Measurements from ENCODE around the gene NEU3. TPM values are rescaled to one million over a fixed set of nuclear protein-coding genes. Genes with fewer than 3 reads are reported as not detected.

NEU3 gene
- total and polyA plus RNA-seq, 2 of the 4 experiments (the other 2 are of a cell fraction): 5.5 to 10.6 TPM

DNA sequence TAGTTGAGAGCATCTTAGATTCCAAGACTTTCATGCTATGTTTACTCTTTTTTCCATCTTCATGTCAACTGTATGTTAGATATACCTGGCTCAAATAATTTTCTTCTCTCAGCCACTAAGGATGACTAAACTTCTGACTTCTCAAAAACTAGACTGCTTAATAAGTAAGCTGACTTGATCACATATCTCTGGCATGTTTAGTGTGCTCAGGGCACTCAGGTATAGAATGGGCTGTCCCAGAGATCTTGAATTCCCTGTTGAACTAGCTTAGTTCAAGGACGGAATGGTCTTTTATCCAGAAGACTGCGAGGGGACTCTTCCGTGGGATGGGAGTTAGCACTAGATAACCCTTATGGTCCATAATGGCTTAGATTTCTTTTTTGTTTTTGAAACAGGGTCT is 13.0 kb downstream of the NEU3 start:
- no TSS peak for BruUV-seq (replicated peaks)
- DNase-seq (no peak), ATAC-seq (ENCODE audit: low read depth) (no peak)
- H4K91ac ChIP-seq (ENCODE audit: insufficient read depth, low read depth, low read length): no peak overlapping the region
- H2AFZ ChIP-seq (replicated peaks; ENCODE audit: low read length, poor library complexity): no peak overlapping the region
- no peak overlapping the region for H2BK5ac ChIP-seq (ENCODE audit: low read depth, low read length, poor library complexity, severe bottlenecking)
- dilution Hi-C loops (cut with HindIII; ENCODE audit: low sequenced_read_pairs, unreplicated experiment) (no loop called here), intact Hi-C loops (cut with micrococcal nuclease) (no loop called here), in situ Hi-C loops (cut with MboI; ENCODE audit: low sequenced_read_pairs) (no loop called here)
- no peak overlapping the region for H3K27ac ChIP-seq (ENCODE audit: insufficient read depth, low read length)
- H4K5ac ChIP-seq (ENCODE audit: low read depth, low read length): no peak overlapping the region
- H4K20me1 ChIP-seq (ENCODE audit: insufficient read depth, low read length): no peaks in the 10 kb centered on the region
- peaks cover 14% of the 10 kb centered on the region for H3K36me3 ChIP-seq (ENCODE audit: control insufficient read depth, insufficient read depth, low read length)
- H2BK15ac ChIP-seq (ENCODE audit: low read depth, low read length): no peak overlapping the region
- H2BK120ac ChIP-seq (ENCODE audit: low read depth, low read length): no peak overlapping the region
- TF ChIP-seq, protein P1, sequence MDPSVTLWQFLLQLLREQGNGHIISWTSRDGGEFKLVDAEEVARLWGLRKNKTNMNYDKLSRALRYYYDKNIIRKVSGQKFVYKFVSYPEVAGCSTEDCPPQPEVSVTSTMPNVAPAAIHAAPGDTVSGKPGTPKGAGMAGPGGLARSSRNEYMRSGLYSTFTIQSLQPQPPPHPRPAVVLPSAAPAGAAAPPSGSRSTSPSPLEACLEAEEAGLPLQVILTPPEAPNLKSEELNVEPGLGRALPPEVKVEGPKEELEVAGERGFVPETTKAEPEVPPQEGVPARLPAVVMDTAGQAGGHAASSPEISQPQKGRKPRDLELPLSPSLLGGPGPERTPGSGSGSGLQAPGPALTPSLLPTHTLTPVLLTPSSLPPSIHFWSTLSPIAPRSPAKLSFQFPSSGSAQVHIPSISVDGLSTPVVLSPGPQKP (IDR thresholded peaks at IDR 0.05; ENCODE audit: borderline replicate concordance, low read depth, low read length): no peak
- TF ChIP-seq, protein P2, sequence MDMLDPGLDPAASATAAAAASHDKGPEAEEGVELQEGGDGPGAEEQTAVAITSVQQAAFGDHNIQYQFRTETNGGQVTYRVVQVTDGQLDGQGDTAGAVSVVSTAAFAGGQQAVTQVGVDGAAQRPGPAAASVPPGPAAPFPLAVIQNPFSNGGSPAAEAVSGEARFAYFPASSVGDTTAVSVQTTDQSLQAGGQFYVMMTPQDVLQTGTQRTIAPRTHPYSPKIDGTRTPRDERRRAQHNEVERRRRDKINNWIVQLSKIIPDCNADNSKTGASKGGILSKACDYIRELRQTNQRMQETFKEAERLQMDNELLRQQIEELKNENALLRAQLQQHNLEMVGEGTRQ (IDR thresholded peaks at IDR 0.05; ENCODE audit: low read depth, low read length): no peak
- TF ChIP-seq NFE2L2 (IDR thresholded peaks at IDR 0.05; ENCODE audit: low read depth, low read length) (no peak), SMC3 (IDR thresholded peaks at IDR 0.05; ENCODE audit: low read depth, low read length) (no peak), MAZ (IDR thresholded peaks at IDR 0.05; ENCODE audit: borderline replicate concordance, low read depth, low read length) (no peak), CHD1 (IDR thresholded peaks at IDR 0.05; ENCODE audit: low read depth, low read length) (no peak), MAFK (IDR thresholded peaks at IDR 0.05; ENCODE audit: low read depth, low read length) (no peak), RAD21 (IDR thresholded peaks at IDR 0.05; ENCODE audit: low read length) (no peak), CEBPB (IDR thresholded peaks at IDR 0.05; ENCODE audit: low read depth, low read length) (no peak), RFX5 (IDR thresholded peaks at IDR 0.05; ENCODE audit: low read depth, low read length) (no peak), FOS (IDR thresholded peaks at IDR 0.05; ENCODE audit: low read depth, low read length) (no peak), POLR2A (IDR thresholded peaks at IDR 0.05; ENCODE audit: low read depth, low read length) (no peak)
- H3K9me3 ChIP-seq (ENCODE audit: control insufficient read depth, insufficient read depth, low read length): no peaks in the 10 kb centered on the region
- CTCF ChIA-PET: no interaction called here
- H3K4me2 ChIP-seq (ENCODE audit: low read depth, low read length): no peak overlapping the region
- no peak overlapping the region for H2AK5ac ChIP-seq (ENCODE audit: low read depth, low read length)
- H3K18ac ChIP-seq (ENCODE audit: low read depth, low read length): no peak overlapping the region
- H3K9me1 ChIP-seq (ENCODE audit: insufficient read depth, low read length): peaks cover 5% of the 10 kb centered on the region; the same call in 1 of the 2 replicates
- H3K14ac ChIP-seq (replicated peaks; ENCODE audit: low read depth, low read length): no peak overlapping the region
- H2AK9ac ChIP-seq (replicated peaks; ENCODE audit: low read depth, low read length, poor library complexity): no peak overlapping the region
- H3K9ac ChIP-seq (ENCODE audit: low read depth, low read length): no peak overlapping the region
- H3K27me3 ChIP-seq (ENCODE audit: control insufficient read depth, insufficient read depth, low read length): no peaks in the 10 kb centered on the region
- no peaks in the 10 kb centered on the region; a peak in 1 of 4 replicates for H3K79me1 ChIP-seq (ENCODE audit: low read depth in 1 of 2, low read length in 2 of 2)
- no peak overlapping the region for H4K8ac ChIP-seq (ENCODE audit: low read depth in 2 of 2, low read length in 2 of 2)
- no peaks in the 10 kb centered on the region for H3K4me1 ChIP-seq (ENCODE audit: control insufficient read depth, insufficient read depth, low read length)
- no peak overlapping the region for H3K4me3 ChIP-seq (ENCODE audit: insufficient read depth, low read depth, low read length)
- H3K56ac ChIP-seq (ENCODE audit: extremely low read depth, insufficient read depth, low read length): no peak overlapping the region
- POLR2A ChIA-PET (ENCODE audit: unreplicated experiment): no interaction called here
- no peak overlapping the region for H3K4ac ChIP-seq (ENCODE audit: low read depth, low read length)
- no peak overlapping the region for H2BK20ac ChIP-seq (ENCODE audit: low read depth, low read length)
- no peak overlapping the region for H3K23ac ChIP-seq (ENCODE audit: low read depth, low read length)
- 75% methylated on average over 2 of the region's 3 CpGs; no CpG with 5 or more reads in 1 of the 2 experiments for WGBS, 2 experiments (ENCODE audit: extremely low coverage in 2 of 2, insufficient read length in 1 of 2)
